ENCODE data around the gene GNPTAB.

GRCh38 chr12:101769865-101770264, 60.9 kb downstream of the GNPTAB start:
- no peak for TF ChIP-seq ZNF274 (IDR thresholded peaks at IDR 0.05; ENCODE audit: low read depth, low read length)
- no peak for TF ChIP-seq SUZ12 (IDR thresholded peaks at IDR 0.05; ENCODE audit: extremely low read depth, insufficient read depth, insufficient read length)

Data from NT2/D1 (cell line).